Prostate gland (tissue), 2 donors: ENCODE data around the gene EPHA1.

Experiments used
- POLR2AphosphoS5 ChIP-seq: sonication (generic); formaldehyde crosslinking; IDR thresholded peaks from one replicate; pipeline ENCODE4 v1.6.1; 2017; ENCODE audit warnings: antibody characterized with exemption
- TF ChIP-seq, protein P1 (sequence below), 4 experiments: fragments of 200-600 bp in 2 of 4; fragments of 450-650 bp in 2 of 4; sonication (generic) in 2 of 4; IDR thresholded peaks; 1 replicate in 3 of 4; 2 replicates in 1 of 4; pipeline ENCODE4 v1.5.1; 2016 to 2019; ENCODE audit warnings: antibody characterized with exemption in 4 of 4, mild to moderate bottlenecking in 2 of 4, moderate library complexity in 2 of 4

- TF ChIP-seq, protein P1, sequence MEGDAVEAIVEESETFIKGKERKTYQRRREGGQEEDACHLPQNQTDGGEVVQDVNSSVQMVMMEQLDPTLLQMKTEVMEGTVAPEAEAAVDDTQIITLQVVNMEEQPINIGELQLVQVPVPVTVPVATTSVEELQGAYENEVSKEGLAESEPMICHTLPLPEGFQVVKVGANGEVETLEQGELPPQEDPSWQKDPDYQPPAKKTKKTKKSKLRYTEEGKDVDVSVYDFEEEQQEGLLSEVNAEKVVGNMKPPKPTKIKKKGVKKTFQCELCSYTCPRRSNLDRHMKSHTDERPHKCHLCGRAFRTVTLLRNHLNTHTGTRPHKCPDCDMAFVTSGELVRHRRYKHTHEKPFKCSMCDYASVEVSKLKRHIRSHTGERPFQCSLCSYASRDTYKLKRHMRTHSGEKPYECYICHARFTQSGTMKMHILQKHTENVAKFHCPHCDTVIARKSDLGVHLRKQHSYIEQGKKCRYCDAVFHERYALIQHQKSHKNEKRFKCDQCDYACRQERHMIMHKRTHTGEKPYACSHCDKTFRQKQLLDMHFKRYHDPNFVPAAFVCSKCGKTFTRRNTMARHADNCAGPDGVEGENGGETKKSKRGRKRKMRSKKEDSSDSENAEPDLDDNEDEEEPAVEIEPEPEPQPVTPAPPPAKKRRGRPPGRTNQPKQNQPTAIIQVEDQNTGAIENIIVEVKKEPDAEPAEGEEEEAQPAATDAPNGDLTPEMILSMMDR (IDR thresholded peaks at IDR 0.05): no peak
- no peak for TF ChIP-seq POLR2AphosphoS5
Measured at GRCh38 chr7:143413123-143413522, 4.5 kb upstream of the EPHA1 start.
